Activated CD8-positive, alpha-beta T cell treated with anti-CD3 and anti-CD28 coated beads for 36 hours (primary cell): ENCODE results near the gene HNF4A. TPM values are rescaled to one million over a fixed set of nuclear protein-coding genes. Genes with fewer than 3 reads are reported as not detected.
A peak's percentile ranks its signal among the peaks of the same experiment; 100 is the strongest.

ENCODE experiments used
- ATAC-seq: fragments of 200-7000 bp; cut with Tn5 transposase; one replicate; pipeline ENCODE4 v1.10.0; 2021; ENCODE audit warnings: mild to moderate bottlenecking, moderate library complexity
- CTCF ChIA-PET: fragments of 350-600 bp; sonication (Branson Sonifier 250); formaldehyde crosslinking; loops from one replicate; lab custom pipeline; 2021; ENCODE audit warnings: antibody characterized with exemption; lab: Charles Lee
- POLR2A ChIA-PET: fragments of 350-600 bp; sonication (Branson Sonifier 250); formaldehyde crosslinking; loops from one replicate; lab custom pipeline; 2021; ENCODE audit warnings: antibody characterized with exemption; lab: Charles Lee
- DNase-seq: peaks from one replicate; pipeline ENCODE4 v3.0.0-alpha.2; 2020
- H3K27ac Mint-ChIP-seq: one replicate; pipeline ENCODE4 v1.8.0; 2021; ENCODE audit warnings: mild to moderate bottlenecking, mixed read lengths
- H3K27me3 Mint-ChIP-seq: one replicate; pipeline ENCODE4 v1.8.0; 2021; ENCODE audit warnings: mixed read lengths
- H3K36me3 Mint-ChIP-seq: one replicate; pipeline ENCODE4 v1.8.0; 2021; ENCODE audit warnings: low read depth, mixed read lengths
- H3K4me1 Mint-ChIP-seq: one replicate; pipeline ENCODE4 v1.8.0; 2021; ENCODE audit warnings: low read depth, mixed read lengths
- H3K4me3 Mint-ChIP-seq: one replicate; pipeline ENCODE4 v1.8.0; 2021; ENCODE audit warnings: mild to moderate bottlenecking, moderate library complexity, mixed read lengths
- H3K9me3 Mint-ChIP-seq: one replicate; pipeline ENCODE4 v1.8.0; 2021; ENCODE audit warnings: mixed read lengths
- CTCF ChIP-seq: fragments of 200-600 bp; IDR thresholded peaks from one replicate; pipeline ENCODE4 v1.8.0; 2022; ENCODE audit warnings: antibody characterized with exemption, mild to moderate bottlenecking
- intact Hi-C: fragments of 100-400 bp; cut with micrococcal nuclease; formaldehyde crosslinking; loops from one replicate; pipeline ENCODE4 v1.10.0; 2022
- total RNA-seq, 2 experiments: library from RNA; stranded (reverse); gene quantifications; one replicate each; pipeline ENCODE4 v1.2.3, GENCODE V29; 2021

HNF4A gene
- total RNA-seq, result not detected

- Mint-ChIP-seq H3K27me3 (peaks cover 8% of the 10 kb centered on the region), H3K36me3 (no peaks in the 10 kb centered on the region), H3K4me1 (no peaks in the 10 kb centered on the region), H3K9me3 (no peaks in the 10 kb centered on the region), H3K27ac (no peak within 1 kb of the TSS), H3K4me3 (no peak within 1 kb of the TSS)
- TF ChIP-seq CTCF, result no peak
- ATAC-seq (no peak), DNase-seq (no peak)
- POLR2A ChIA-PET, result no interaction called here
- intact Hi-C loops, result no loop called here
- CTCF ChIA-PET, result interaction anchor here (1.5 kb wide), 1 partner anchor 138 kb away, joined by 5 read pairs; no protein-coding TSS in a partner anchor
Measured at GRCh38 chr20:44355498-44356352, at the start of gene HNF4A. Gene HNF4A, plus strand, starts transcription at chr20:44355699. Its CDS starts 106 bp downstream, at chr20:44355805.

GRCh38 chr20:44306927-44307326 lies 48.6 kb upstream of the HNF4A start:
- ATAC-seq (no peak), DNase-seq (no peak)
- no peaks in the 10 kb centered on the region for H3K9me3 Mint-ChIP-seq
- no peaks in the 10 kb centered on the region for H3K27me3 Mint-ChIP-seq
- no peak for TF ChIP-seq CTCF
- no peak overlapping the region for H3K4me3 Mint-ChIP-seq
- intact Hi-C loops, result no loop called here
- H3K27ac Mint-ChIP-seq, result no peak overlapping the region
- ChIA-PET POLR2A (no interaction called here), CTCF (no interaction called here)
- H3K4me1 Mint-ChIP-seq, result peaks cover 19% of the 10 kb centered on the region
- peaks cover 8% of the 10 kb centered on the region for H3K36me3 Mint-ChIP-seq

GRCh38 chr20:44309763-44310663 lies 45.5 kb upstream of the HNF4A start:
- H3K27ac Mint-ChIP-seq, result peak overlapping the region; percentile 85
- H3K9me3 Mint-ChIP-seq, result no peaks in the 10 kb centered on the region
- ChIA-PET CTCF (interaction anchor here (0.8 to 8.3 kb wide), 28 partner anchors 10 to 300 kb away, joined by 3 to 444 read pairs (median 6); partner anchors contain the start of gene OSER1), POLR2A (interaction anchor here (0.7 to 2.4 kb wide), 4 partner anchors 10 to 97 kb away, joined by 4 to 25 read pairs (median 8); no protein-coding TSS in a partner anchor)
- H3K27me3 Mint-ChIP-seq, result no peaks in the 10 kb centered on the region
- DNase-seq, result no peak
- H3K4me1 Mint-ChIP-seq, result peaks cover 16% of the 10 kb centered on the region
- ATAC-seq, result no peak
- intact Hi-C loops, result loop anchor here (10.0 kb wide), 1 partner anchor 195 kb away; no protein-coding TSS in a partner anchor
- peaks cover 8% of the 10 kb centered on the region for H3K36me3 Mint-ChIP-seq
- TF ChIP-seq CTCF, result no peak
- peak overlapping the region; percentile 91 for H3K4me3 Mint-ChIP-seq

GRCh38 chr20:44310664-44311639 lies 44.5 kb upstream of the HNF4A start, which contains the start of gene FITM2:
Gene FITM2, minus strand, starts transcription at chr20:44311202. Its CDS starts 54 bp downstream, at chr20:44311148.
- peak; percentile 97 for ATAC-seq
- DNase-seq, result peak; percentile 99
- TF ChIP-seq CTCF, result peak; percentile 81
- Mint-ChIP-seq H3K9me3 (no peaks in the 10 kb centered on the region), H3K27ac (peak within 1 kb of the TSS; percentile 85), H3K36me3 (peaks cover 8% of the 10 kb centered on the region), H3K27me3 (no peaks in the 10 kb centered on the region), H3K4me3 (peak within 1 kb of the TSS; percentile 91), H3K4me1 (peaks cover 16% of the 10 kb centered on the region)
- CTCF ChIA-PET, result interaction anchor here (0.6 to 8.3 kb wide), 34 partner anchors 10 to 299 kb away, joined by 3 to 444 read pairs (median 6); partner anchors contain the start of gene OSER1
- POLR2A ChIA-PET, result interaction anchor here (0.6 to 2.4 kb wide), 5 partner anchors 11 to 124 kb away, joined by 3 to 25 read pairs (median 4); no protein-coding TSS in a partner anchor
- intact Hi-C loops, result loop anchor here (1.0 to 10.0 kb wide), 2 partner anchors 94 to 196 kb away; no protein-coding TSS in a partner anchor
